Measurements from ENCODE around the gene PPP2R2D.

The PPP2R2D gene

GRCh38 chr10:131854579-131855335, 46.1 kb upstream of the PPP2R2D start:
- intact Hi-C loops (cut with DNase I; ENCODE audit: low total_unique reads): no loop called here
- Histone ChIP-seq H3K4me1 (no peaks in the 10 kb centered on the region), H3K36me3 (no peaks in the 10 kb centered on the region), H3K27me3 (peaks cover 0 to 50% of the 10 kb centered on the region in 2 donors), H3K27ac (no peak overlapping the region), H3K9me3 (no peaks in the 10 kb centered on the region), H3K4me3 (no peak overlapping the region)
- no peak for TF ChIP-seq CTCF (IDR thresholded peaks at IDR 0.05)
- DNase-seq: peak; percentile 13 to 37

- peaks cover 0 to 49% of the 10 kb centered on the region in 2 donors for H3K27me3 ChIP-seq
- TF ChIP-seq CTCF (IDR thresholded peaks at IDR 0.05): no peak
Measured at GRCh38 chr10:131855461-131856401, 45.1 kb upstream of the PPP2R2D start.

GRCh38 chr10:131856441-131857094, 44.2 kb upstream of the PPP2R2D start:
- no peaks in the 10 kb centered on the region for H3K9me3 ChIP-seq
- H3K4me3 ChIP-seq: no peak overlapping the region
- DNase-seq: peak; percentile 2 to 57
- peaks cover 0 to 54% of the 10 kb centered on the region in 2 donors for H3K27me3 ChIP-seq
- H3K36me3 ChIP-seq: no peaks in the 10 kb centered on the region
- H3K4me1 ChIP-seq: no peaks in the 10 kb centered on the region
- intact Hi-C loops (cut with DNase I; ENCODE audit: low total_unique reads): no loop called here
- H3K27ac ChIP-seq: no peak overlapping the region
- TF ChIP-seq CTCF (IDR thresholded peaks at IDR 0.05): no peak

More at GRCh38 chr10:131855461-131856401, 45.1 kb upstream of the PPP2R2D start:
- Histone ChIP-seq H3K9me3 (no peaks in the 10 kb centered on the region), H3K4me1 (no peaks in the 10 kb centered on the region), H3K27ac (no peak overlapping the region), H3K36me3 (no peaks in the 10 kb centered on the region), H3K4me3 (no peak overlapping the region)
- intact Hi-C loops (cut with DNase I; ENCODE audit: low total_unique reads): no loop called here
- peak; percentile 14 to 53 for DNase-seq

- H3K27ac ChIP-seq: no peak overlapping the region
- H3K4me3 ChIP-seq: no peak overlapping the region
- no peaks in the 10 kb centered on the region for H3K4me1 ChIP-seq
- DNase-seq: peak; percentile 14 to 53
- no peak for TF ChIP-seq CTCF (IDR thresholded peaks at IDR 0.05)
- intact Hi-C loops (cut with DNase I; ENCODE audit: low total_unique reads): no loop called here
- peaks cover 0 to 54% of the 10 kb centered on the region in 2 donors for H3K27me3 ChIP-seq
- H3K9me3 ChIP-seq: no peaks in the 10 kb centered on the region
- no peaks in the 10 kb centered on the region for H3K36me3 ChIP-seq
Measured at GRCh38 chr10:131857156-131858117, 43.4 kb upstream of the PPP2R2D start.

Measured in tibial artery (tissue), 4 donors.